ENCODE results near the gene PFDN2. TPM values are rescaled to one million over a fixed set of nuclear protein-coding genes. Genes with fewer than 3 reads are reported as not detected.
A peak's percentile ranks its signal among the peaks of the same experiment; 100 is the strongest.

The PFDN2 gene, protein sequence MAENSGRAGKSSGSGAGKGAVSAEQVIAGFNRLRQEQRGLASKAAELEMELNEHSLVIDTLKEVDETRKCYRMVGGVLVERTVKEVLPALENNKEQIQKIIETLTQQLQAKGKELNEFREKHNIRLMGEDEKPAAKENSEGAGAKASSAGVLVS
- 100 to 1,000 TPM in 7 of 8 experiments, 10 to 100 TPM in 1; 99.1 to 356 (median 197) TPM for total RNA-seq

DNA sequence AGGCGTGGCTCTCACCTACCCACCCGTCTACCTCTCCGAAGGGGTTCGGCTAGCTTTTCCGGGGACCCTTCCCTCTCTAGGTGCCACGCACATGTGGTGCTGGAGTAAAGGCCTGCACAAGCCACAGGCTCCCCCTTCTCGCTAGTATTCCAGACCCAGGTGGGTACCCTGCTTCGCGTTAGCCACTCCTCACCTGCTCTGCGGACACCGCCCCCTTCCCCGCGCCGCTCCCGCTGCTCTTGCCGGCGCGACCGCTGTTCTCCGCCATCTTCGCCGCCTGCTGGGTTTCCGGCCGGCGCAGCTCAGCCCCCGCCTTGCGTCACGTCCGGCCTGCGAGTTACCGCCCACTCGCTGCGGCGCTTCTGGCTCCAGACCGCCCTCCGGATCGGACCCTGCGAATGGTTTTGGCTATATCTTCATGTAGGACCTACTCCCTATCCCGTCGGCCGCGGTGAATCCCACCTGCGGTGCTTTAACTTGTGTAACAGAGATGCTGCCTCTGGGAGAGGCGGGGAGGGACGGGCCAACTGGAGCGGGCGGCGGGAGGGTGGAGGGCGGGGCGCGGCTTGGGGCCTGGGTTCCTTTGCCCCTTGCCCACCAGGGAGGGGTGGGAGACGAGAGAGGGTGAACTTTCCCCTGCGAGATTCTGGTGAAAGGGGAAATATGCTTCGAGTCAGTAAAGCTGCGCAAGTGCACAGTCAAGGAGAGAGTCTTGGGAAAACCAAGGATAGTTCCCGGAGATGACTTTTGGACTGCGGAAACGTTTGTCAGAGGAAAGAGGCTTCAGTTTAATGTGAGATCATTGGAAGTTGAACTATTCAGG lies at the start of gene PFDN2, which contains the start of gene NIT1:
Gene PFDN2, minus strand, starts transcription at position 279 of the 823 bp plus-strand sequence. Its CDS starts 11 bp downstream, at position 268.
Gene NIT1, plus strand, starts transcription at position 347 of the 823 bp plus-strand sequence. Its CDS starts 72 bp downstream, at position 419.
- peak; percentile 72 to 94 (median 92) for ATAC-seq (replicated peaks in 6 of 8)
- 0 to 20% (median 1%) methylated on average over 1 to 22 of the region's 58 CpGs; no CpG with 5 or more reads in 4 of the 10 experiments for WGBS, 10 experiments

DNA sequence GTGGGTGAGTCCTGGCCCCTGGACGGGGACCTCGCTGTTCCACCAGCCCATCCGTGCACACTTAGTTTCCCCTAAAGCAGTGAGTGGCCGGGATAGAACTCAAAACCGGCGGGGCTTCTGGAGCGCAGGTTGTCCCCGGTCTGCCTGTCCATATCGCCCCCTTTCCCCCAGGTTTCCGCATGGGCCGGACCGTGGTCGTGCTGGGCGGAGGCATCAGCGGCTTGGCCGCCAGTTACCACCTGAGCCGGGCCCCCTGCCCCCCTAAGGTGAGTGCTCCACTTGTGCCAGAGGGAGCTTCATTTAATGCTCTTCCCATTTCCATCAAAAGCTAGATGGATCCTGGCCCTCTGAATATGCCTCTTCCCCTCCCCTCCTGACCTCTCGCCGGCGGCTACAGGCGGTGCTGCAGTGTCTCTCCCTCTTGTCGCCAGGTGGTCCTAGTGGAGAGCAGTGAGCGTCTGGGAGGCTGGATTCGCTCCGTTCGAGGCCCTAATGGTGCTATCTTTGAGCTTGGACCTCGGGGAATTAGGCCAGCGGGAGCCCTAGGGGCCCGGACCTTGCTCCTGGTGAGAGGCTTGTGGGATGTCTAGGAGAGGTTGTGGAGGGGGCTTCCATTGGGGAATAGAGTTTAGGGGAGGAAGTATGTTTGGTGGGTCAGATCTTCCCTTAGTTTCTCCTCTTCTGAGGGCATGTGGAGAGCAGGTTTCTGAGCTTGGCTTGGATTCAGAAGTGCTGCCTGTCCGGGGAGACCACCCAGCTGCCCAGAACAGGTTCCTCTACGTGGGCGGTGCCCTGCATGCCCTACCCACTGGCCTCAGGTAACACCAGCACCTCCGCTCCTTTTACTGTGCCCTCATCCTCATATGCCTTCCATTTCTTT lies 49.1 kb upstream of the PFDN2 start:
- ATAC-seq (replicated peaks in 6 of 8), result peak in 3 of 8 experiments; percentile 0 to 1 (median 1)
- 2 to 70% (median 15%) methylated on average over 4 to 21 of the region's 33 CpGs; no CpG with 5 or more reads in 1 of the 10 experiments for WGBS, 10 experiments
- H3K4me1 ChIP-seq (replicated peaks in 1 of 2), result peaks cover 7 to 13% of the 10 kb centered on the region in 2 donors
- H3K4me3 ChIP-seq, result peak overlapping the region; percentile 64 to 87 (median 72)
- in situ Hi-C loops (cut with MboI; ENCODE audit: low pct_unique_long_range_greater_than_20kb in 2 of 9, low sequenced_read_pairs in 9 of 9, unreplicated experiment in 9 of 9), result loop anchor here in 1 of 9 experiments (25.0 kb wide), 1 partner anchor 755 kb away; the partner anchor contains the start of gene VANGL2
- H3K27ac ChIP-seq, result peak overlapping the region; percentile 58 to 75

More for the DNA sequence above, at the start of gene PFDN2, which contains the start of gene NIT1:
- H3K27ac ChIP-seq, result peak within 1 kb of the TSS; percentile 87 to 94
- peak within 1 kb of the TSS; percentile 71 to 98 (median 77) for H3K4me3 ChIP-seq
- H3K4me1 ChIP-seq (replicated peaks in 1 of 2), result peaks cover 23 to 24% of the 10 kb centered on the region in 2 donors
- in situ Hi-C loops (cut with MboI; ENCODE audit: low pct_unique_long_range_greater_than_20kb in 2 of 9, low sequenced_read_pairs in 9 of 9, unreplicated experiment in 9 of 9), result no loop called here

DNA sequence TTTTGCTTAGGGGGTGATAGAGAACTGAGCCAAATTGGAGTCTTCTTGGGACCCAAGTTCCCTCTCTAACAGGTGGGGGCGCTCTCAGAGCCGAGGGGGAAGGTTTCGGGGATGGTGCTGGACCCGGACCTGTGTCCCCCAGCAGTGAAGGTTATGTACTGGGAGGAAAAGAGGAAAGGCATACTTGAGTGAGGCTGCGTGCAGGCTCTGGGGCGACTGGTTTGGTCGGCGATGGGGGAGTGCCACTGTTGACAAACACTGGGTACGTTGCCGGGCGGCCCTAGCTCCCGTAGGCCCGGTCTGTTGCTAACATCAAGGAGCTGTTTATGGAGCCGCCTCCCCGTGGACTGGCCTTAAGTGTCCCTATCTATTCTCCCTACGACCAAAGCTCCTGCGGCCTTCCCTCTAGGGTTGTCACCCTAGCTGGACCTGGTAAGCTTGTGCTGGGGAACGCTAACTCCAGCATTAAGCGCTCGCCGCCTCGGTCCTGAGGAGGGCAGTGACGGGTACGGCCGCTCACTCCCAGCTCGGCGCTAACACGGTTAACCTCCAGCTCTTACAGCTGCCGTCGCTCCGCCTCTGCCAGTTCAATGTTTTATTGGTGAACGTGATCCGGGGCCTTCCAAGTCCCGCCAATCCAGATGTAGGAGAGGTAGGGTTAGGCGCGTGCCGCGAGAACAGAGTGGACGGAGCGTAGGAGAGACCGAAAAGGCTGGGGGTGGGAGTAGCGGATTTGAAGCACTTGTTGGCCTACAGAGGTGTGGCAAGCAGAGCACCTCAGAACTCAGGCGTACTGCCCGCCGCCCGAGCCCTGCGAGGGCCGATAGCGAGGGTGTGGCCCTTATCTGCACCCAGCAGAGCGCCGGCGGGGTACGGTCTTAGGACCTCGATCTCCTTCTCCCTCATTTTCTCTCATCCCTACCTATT lies 48.2 kb upstream of the PFDN2 start, which contains the start of gene PPOX:
Gene PPOX, plus strand, starts transcription at position 685 of the 927 bp plus-strand sequence. CDS start 422 bp downstream, outside the sequence.
- peak; percentile 91 to 96 (median 94) for ATAC-seq (replicated peaks in 6 of 8)
- peak within 1 kb of the TSS; percentile 76 to 84 for H3K27ac ChIP-seq

DNA sequence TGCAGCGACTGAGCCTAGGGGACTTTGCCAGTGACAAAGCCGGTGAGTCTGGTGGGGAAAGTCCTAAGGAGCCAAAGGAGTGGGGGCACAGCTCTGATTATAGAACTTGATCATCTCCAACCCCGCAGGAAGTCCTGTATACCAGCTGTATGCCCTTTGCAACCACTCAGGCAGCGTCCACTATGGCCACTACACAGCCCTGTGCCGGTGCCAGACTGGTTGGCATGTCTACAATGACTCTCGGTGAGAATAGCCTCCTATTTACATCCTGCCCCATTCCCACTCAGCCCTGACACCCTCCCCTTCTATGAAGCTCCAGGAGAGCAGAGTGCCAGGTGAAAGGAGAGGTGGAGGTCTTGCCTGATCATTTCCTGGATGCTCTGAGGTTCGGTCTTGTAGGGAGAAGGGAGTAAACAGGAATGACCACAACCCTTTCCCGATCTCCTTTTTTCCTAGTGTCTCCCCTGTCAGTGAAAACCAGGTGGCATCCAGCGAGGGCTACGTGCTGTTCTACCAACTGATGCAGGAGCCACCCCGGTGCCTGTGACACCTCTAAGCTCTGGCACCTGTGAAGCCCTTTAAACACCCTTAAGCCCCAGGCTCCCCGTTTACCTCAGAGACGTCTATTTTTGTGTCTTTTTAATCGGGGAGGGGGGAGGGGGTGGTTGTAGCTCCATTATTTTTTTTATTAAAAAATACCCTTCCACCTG lies 47.2 kb upstream of the PFDN2 start:
- WGBS, 10 experiments, result 69 to 100% (median 92%) methylated on average over 1 to 11 of the region's 14 CpGs; no CpG with 5 or more reads in 3 of the 10 experiments
- in situ Hi-C loops (cut with MboI; ENCODE audit: low pct_unique_long_range_greater_than_20kb in 2 of 9, low sequenced_read_pairs in 9 of 9, unreplicated experiment in 9 of 9), result loop anchor here in 1 of 9 experiments (25.0 kb wide), 1 partner anchor 753 kb away; the partner anchor contains the start of gene VANGL2
- Histone ChIP-seq H3K4me3 (peak overlapping the region; percentile 64 to 87 (median 72)), H3K27ac (peak overlapping the region; percentile 76 to 84), H3K4me1 (replicated peaks in 1 of 2) (peaks cover 11 to 19% of the 10 kb centered on the region in 2 donors)
- no peak for ATAC-seq (replicated peaks in 6 of 8)

More for the DNA sequence above, 48.2 kb upstream of the PFDN2 start, which contains the start of gene PPOX:
- WGBS, 10 experiments, result 0 to 2% (median 0%) methylated on average over 1 to 33 of the region's 54 CpGs; no CpG with 5 or more reads in 3 of the 10 experiments
- Histone ChIP-seq H3K4me3 (peak within 1 kb of the TSS; percentile 64 to 87 (median 72)), H3K4me1 (replicated peaks in 1 of 2) (peaks cover 7 to 13% of the 10 kb centered on the region in 2 donors)
- in situ Hi-C loops (cut with MboI; ENCODE audit: low pct_unique_long_range_greater_than_20kb in 2 of 9, low sequenced_read_pairs in 9 of 9, unreplicated experiment in 9 of 9), result loop anchor here in 1 of 9 experiments (25.0 kb wide), 1 partner anchor 754 kb away; the partner anchor contains the start of gene VANGL2

DNA sequence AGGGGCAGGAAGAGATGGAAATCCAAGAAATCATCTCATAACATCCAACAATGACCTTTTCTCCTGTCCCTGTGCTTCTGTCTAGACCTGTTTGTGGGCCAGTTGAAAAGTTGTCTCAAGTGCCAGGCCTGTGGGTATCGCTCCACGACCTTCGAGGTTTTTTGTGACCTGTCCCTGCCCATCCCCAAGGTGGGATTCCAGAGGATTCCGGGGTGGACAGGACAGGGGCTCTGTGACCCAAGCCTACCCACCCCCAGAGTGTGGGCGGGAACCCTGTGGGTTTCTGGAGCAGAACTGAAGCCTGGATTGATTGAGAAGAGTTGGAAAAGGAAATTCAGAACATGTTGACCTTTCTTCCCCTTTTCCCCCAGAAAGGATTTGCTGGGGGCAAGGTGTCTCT lies 46.0 kb upstream of the PFDN2 start:
- in situ Hi-C loops (cut with MboI; ENCODE audit: low pct_unique_long_range_greater_than_20kb in 2 of 9, low sequenced_read_pairs in 9 of 9, unreplicated experiment in 9 of 9), result loop anchor here in 1 of 9 experiments (25.0 kb wide), 1 partner anchor 751 kb away; the partner anchor contains the start of gene VANGL2
- Histone ChIP-seq H3K4me3 (no peak overlapping the region), H3K27ac (no peak overlapping the region), H3K4me1 (replicated peaks in 1 of 2) (peaks cover 13 to 22% of the 10 kb centered on the region in 2 donors)
- 77 to 100% (median 94%) methylated on average over 1 to 5 of the region's 5 CpGs; no CpG with 5 or more reads in 2 of the 10 experiments for WGBS, 10 experiments
- no peak for ATAC-seq (replicated peaks in 6 of 8)

DNA sequence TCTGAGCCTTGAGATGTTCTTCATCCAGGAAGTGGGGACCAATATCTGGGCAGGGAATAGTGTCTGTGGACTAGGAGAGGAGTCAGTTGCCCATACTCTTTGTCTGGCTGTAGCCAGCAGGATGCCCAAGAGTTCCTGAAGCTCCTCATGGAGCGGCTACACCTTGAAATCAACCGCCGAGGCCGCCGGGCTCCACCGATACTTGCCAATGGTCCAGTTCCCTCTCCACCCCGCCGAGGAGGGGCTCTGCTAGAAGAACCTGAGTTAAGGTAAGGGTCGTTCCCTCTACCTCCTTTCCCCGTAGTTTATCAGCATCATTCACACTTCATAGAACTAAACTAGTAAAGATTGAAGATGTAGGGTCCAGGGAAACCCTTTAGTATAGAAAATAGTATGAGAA lies 45.0 kb upstream of the PFDN2 start:
- H3K27ac ChIP-seq, result no peak overlapping the region
- WGBS, 10 experiments, result 73 to 100% (median 92%) methylated on average over 1 to 10 of the region's 10 CpGs; no CpG with 5 or more reads in 3 of the 10 experiments
- no peak for ATAC-seq (replicated peaks in 6 of 8)
- no peak overlapping the region for H3K4me3 ChIP-seq
- H3K4me1 ChIP-seq (replicated peaks in 1 of 2), result peaks cover 17 to 22% of the 10 kb centered on the region in 2 donors
- in situ Hi-C loops (cut with MboI; ENCODE audit: low pct_unique_long_range_greater_than_20kb in 2 of 9, low sequenced_read_pairs in 9 of 9, unreplicated experiment in 9 of 9), result loop anchor here in 1 of 9 experiments (25.0 kb wide), 1 partner anchor 751 kb away; the partner anchor contains the start of gene VANGL2

DNA sequence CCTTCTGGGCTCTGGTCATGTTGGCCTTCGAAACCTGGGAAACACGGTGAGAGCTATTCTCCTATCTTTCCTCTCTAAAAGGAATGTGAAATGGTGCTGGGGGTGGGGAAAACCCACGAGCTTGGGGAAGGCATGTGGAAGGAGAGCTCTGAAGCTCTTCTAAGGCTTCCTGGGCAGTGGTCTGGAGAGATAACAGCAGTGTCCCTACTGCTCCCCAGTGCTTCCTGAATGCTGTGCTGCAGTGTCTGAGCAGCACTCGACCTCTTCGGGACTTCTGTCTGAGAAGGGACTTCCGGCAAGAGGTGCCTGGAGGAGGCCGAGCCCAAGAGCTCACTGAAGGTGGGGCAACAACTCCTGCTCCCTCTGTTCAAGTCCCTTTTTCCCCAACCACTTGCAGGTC lies 44.2 kb upstream of the PFDN2 start:
- WGBS, 10 experiments, result 82 to 92% (median 87%) methylated on average over 3 to 5 of the region's 7 CpGs; no CpG with 5 or more reads in 4 of the 10 experiments
- no peak overlapping the region for H3K27ac ChIP-seq

DNA sequence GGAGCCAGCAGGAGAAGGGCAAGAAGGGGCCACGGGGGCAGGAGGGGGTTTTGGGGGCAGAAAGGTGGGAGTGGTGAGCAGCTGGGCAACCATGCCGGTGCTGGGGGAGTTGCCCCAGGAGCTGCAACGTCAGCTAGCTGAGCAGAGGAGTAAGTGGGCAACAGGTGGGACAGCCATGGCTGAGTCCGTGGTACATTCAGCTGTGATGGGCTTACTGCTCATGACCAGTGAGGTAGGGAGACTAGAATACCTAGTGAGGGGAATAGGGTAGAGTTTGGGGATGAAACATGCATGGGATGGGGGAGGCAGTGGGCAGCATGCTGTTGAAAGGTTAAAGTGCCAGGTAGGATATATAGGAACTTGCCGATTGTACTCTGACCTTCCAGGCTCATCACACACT lies 43.8 kb upstream of the PFDN2 start:
- H3K4me1 ChIP-seq (replicated peaks in 1 of 2), result peaks cover 10 to 15% of the 10 kb centered on the region in 2 donors
- H3K27ac ChIP-seq, result no peak overlapping the region
- in situ Hi-C loops (cut with MboI; ENCODE audit: low pct_unique_long_range_greater_than_20kb in 2 of 9, low sequenced_read_pairs in 9 of 9, unreplicated experiment in 9 of 9), result loop anchor here in 1 of 9 experiments (25.0 kb wide), 1 partner anchor 749 kb away; the partner anchor contains the start of gene VANGL2
- WGBS, 10 experiments, result 70 to 100% (median 93%) methylated on average over 1 to 3 of the region's 5 CpGs; no CpG with 5 or more reads in 7 of the 10 experiments
- no peak for ATAC-seq (replicated peaks in 6 of 8)
- no peak overlapping the region for H3K4me3 ChIP-seq

More for the DNA sequence above, 44.2 kb upstream of the PFDN2 start:
- ATAC-seq (replicated peaks in 6 of 8), result no peak
- in situ Hi-C loops (cut with MboI; ENCODE audit: low pct_unique_long_range_greater_than_20kb in 2 of 9, low sequenced_read_pairs in 9 of 9, unreplicated experiment in 9 of 9), result loop anchor here in 1 of 9 experiments (25.0 kb wide), 1 partner anchor 750 kb away; the partner anchor contains the start of gene VANGL2
- H3K4me3 ChIP-seq, result no peak overlapping the region
- H3K4me1 ChIP-seq (replicated peaks in 1 of 2), result peaks cover 11 to 15% of the 10 kb centered on the region in 2 donors

DNA sequence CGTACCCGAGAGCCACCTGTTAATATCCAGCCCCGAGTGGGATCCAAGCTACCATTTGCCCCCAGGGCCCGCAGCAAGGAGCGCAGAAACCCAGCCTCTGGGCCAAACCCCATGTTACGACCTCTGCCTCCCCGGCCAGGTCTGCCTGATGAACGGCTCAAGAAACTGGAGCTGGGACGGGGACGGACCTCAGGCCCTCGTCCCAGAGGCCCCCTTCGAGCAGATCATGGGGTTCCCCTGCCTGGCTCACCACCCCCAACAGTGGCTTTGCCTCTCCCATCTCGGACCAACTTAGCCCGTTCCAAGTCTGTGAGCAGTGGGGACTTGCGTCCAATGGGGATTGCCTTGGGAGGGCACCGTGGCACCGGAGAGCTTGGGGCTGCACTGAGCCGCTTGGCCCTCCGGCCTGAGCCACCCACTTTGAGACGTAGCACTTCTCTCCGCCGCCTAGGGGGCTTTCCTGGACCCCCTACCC lies 42.9 kb upstream of the PFDN2 start:
- 75 to 100% (median 94%) methylated on average over 2 to 17 of the region's 22 CpGs; no CpG with 5 or more reads in 2 of the 10 experiments for WGBS, 10 experiments
- in situ Hi-C loops (cut with MboI; ENCODE audit: low pct_unique_long_range_greater_than_20kb in 2 of 9, low sequenced_read_pairs in 9 of 9, unreplicated experiment in 9 of 9), result loop anchor here in 1 of 9 experiments (25.0 kb wide), 1 partner anchor 748 kb away; the partner anchor contains the start of gene VANGL2
- H3K4me3 ChIP-seq, result peak overlapping the region in 1 of 5 donors; percentile 81
- no peak overlapping the region for H3K27ac ChIP-seq
- no peak for ATAC-seq (replicated peaks in 6 of 8)
- peaks cover 10 to 15% of the 10 kb centered on the region in 2 donors for H3K4me1 ChIP-seq (replicated peaks in 1 of 2)

DNA sequence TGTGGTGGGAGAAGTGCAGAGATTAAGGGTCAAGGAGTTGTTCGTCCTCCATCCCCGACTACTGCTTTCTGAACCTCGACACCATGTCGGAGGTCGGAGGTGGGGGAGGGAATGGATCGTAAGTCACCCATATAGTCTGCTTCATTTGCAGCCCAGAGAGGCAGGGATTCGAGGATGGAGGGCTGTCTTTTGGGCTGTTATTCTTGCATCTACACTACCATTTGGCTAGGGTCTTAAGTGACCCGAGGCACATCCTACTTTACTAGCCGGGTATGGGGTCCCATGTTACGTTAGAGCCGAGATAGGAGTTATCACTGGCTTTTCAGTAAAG lies 42.0 kb upstream of the PFDN2 start:
- in situ Hi-C loops (cut with MboI; ENCODE audit: low pct_unique_long_range_greater_than_20kb in 2 of 9, low sequenced_read_pairs in 9 of 9, unreplicated experiment in 9 of 9), result loop anchor here in 1 of 9 experiments (25.0 kb wide), 1 partner anchor 748 kb away; the partner anchor contains the start of gene VANGL2
- WGBS, 10 experiments, result 27% methylated on average over 3 of the region's 11 CpGs; no CpG with 5 or more reads in 9 of the 10 experiments
- peak overlapping the region; percentile 96 to 97 for H3K27ac ChIP-seq
- H3K4me3 ChIP-seq, result peak overlapping the region; percentile 81 to 99 (median 95)
- no peak for ATAC-seq (replicated peaks in 6 of 8)
- H3K4me1 ChIP-seq (replicated peaks in 1 of 2), result peaks cover 12% of the 10 kb centered on the region in 2 donors

Measured in motor neuron (in vitro differentiated cells).